Mesothelial cell of epicardium (in vitro differentiated cells): ENCODE data around the gene PATL1. TPM values are rescaled to one million over a fixed set of nuclear protein-coding genes. Genes with fewer than 3 reads are reported as not detected.

Experiments
- DNase-seq, 2 experiments: peaks; one replicate each; pipeline ENCODE4 v3.0.0; 2021; ENCODE audit warnings: low spot score in 2 of 2; ENCODE audit not compliant: unreplicated experiment in 2 of 2
- H3K27ac Mint-ChIP-seq: 2 replicates; pipeline ENCODE4 v1.8.0; 2021; ENCODE audit warnings: mixed read lengths
- H3K27me3 Mint-ChIP-seq: 2 replicates; pipeline ENCODE4 v1.8.0; 2021; ENCODE audit warnings: low read depth, mixed read lengths
- H3K36me3 Mint-ChIP-seq: 2 replicates; pipeline ENCODE4 v1.8.0; 2021; ENCODE audit warnings: mixed read lengths
- H3K4me1 Mint-ChIP-seq: 2 replicates; pipeline ENCODE4 v1.8.0; 2021; ENCODE audit warnings: mixed read lengths
- H3K4me3 Mint-ChIP-seq: 2 replicates; pipeline ENCODE4 v1.8.0; 2021; ENCODE audit warnings: mild to moderate bottlenecking, moderate library complexity, mixed read lengths
- H3K9me3 Mint-ChIP-seq: 2 replicates; pipeline ENCODE4 v1.8.0; 2021; ENCODE audit warnings: mixed read lengths
- microRNA-seq: library from miRNA; unstranded; fragments of <30 nt; microRNA quantifications from one replicate; pipeline ENCODE4 v1.2.0, GENCODE V29; 2021; ENCODE audit warnings: inconsistent platforms, mixed read lengths
- total RNA-seq: library from RNA; stranded (reverse); gene quantifications from 3 replicates; pipeline ENCODE4 v1.2.1, GENCODE V29; 2021
- TF ChIP-seq, protein P1 (sequence below): fragments of 200-600 bp; sonication (generic); IDR thresholded peaks from one replicate; pipeline ENCODE4 v1.5.0; 2021; ENCODE audit warnings: antibody characterized with exemption; ENCODE audit not compliant: unreplicated experiment

The PATL1 gene
- total RNA-seq, 1 donor from 2014 or later: 30.6 TPM

DNA sequence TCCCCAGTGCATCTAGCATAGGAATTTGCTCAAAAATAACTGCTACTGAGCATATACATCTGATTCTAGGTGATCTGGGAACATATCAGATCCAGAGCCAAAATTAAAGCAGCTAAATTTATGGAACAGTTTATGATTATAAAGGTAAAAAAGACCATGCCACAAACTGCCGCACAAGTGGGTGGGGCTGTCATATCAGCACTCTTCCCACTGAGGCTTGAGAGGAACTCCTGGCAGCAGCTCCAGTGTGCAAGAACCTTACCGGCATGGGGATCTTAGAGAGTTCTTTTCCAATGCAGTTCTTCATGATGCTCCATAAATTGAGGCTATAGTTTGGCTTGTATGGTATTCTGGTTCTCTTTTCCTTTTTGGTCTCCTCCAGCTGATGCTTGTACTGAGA, 68.6 kb downstream of the PATL1 start:
- Mint-ChIP-seq H3K27me3 (no peaks in the 10 kb centered on the region), H3K36me3 (peaks cover 56% of the 10 kb centered on the region), H3K4me3 (no peak overlapping the region), H3K27ac (no peak overlapping the region), H3K9me3 (no peaks in the 10 kb centered on the region), H3K4me1 (no peaks in the 10 kb centered on the region)
- TF ChIP-seq, protein P1, sequence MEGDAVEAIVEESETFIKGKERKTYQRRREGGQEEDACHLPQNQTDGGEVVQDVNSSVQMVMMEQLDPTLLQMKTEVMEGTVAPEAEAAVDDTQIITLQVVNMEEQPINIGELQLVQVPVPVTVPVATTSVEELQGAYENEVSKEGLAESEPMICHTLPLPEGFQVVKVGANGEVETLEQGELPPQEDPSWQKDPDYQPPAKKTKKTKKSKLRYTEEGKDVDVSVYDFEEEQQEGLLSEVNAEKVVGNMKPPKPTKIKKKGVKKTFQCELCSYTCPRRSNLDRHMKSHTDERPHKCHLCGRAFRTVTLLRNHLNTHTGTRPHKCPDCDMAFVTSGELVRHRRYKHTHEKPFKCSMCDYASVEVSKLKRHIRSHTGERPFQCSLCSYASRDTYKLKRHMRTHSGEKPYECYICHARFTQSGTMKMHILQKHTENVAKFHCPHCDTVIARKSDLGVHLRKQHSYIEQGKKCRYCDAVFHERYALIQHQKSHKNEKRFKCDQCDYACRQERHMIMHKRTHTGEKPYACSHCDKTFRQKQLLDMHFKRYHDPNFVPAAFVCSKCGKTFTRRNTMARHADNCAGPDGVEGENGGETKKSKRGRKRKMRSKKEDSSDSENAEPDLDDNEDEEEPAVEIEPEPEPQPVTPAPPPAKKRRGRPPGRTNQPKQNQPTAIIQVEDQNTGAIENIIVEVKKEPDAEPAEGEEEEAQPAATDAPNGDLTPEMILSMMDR: no peak
- no peak for DNase-seq

GRCh38 chr11:59598961-59599360, 69.9 kb downstream of the PATL1 start:
- Mint-ChIP-seq H3K27ac (no peak overlapping the region), H3K4me1 (no peaks in the 10 kb centered on the region), H3K27me3 (no peaks in the 10 kb centered on the region), H3K36me3 (peaks cover 62% of the 10 kb centered on the region), H3K9me3 (no peaks in the 10 kb centered on the region), H3K4me3 (no peak overlapping the region)
- DNase-seq: no peak
- TF ChIP-seq, protein P1: no peak

Small RNA genes within 50 kb of the gene (microRNA-seq; reads per million reads assigned to microRNA genes)
- gene MIR3162: not detected

Other genes starting within 250 kb of the PATL1 start
- not detected in 3 replicates for gene OR5A2, start 242.6 kb downstream of the PATL1 start, total RNA-seq
- gene OR5A1, start 232.6 kb downstream of the PATL1 start, total RNA-seq: not detected in 3 replicates
- gene OR4D6, start 212.1 kb downstream of the PATL1 start, total RNA-seq: not detected in 3 replicates
- gene OR4D10, start 195.7 kb downstream of the PATL1 start, total RNA-seq: not detected in 3 replicates
- not detected in 3 replicates for gene OR4D11, start 165.5 kb downstream of the PATL1 start, total RNA-seq
- not detected in 3 replicates for gene OR4D9, start 157.5 kb downstream of the PATL1 start, total RNA-seq
- 45.0 to 47.6 TPM (median 46.8 TPM) in 3 replicates for gene OSBP, start 53.3 kb downstream of the PATL1 start, total RNA-seq
- gene OR10V1, start 44.8 kb upstream of the PATL1 start, total RNA-seq: not detected in 3 replicates
- 19.0 to 24.2 TPM (median 21.1 TPM) in 3 replicates for gene STX3, start 86.3 kb upstream of the PATL1 start, total RNA-seq
- gene MRPL16, start 141.7 kb upstream of the PATL1 start, total RNA-seq: 34.3 to 42.3 TPM (median 37.2 TPM) in 3 replicates
- gene CBLIF, start 176.5 kb upstream of the PATL1 start, total RNA-seq: not detected in 3 replicates
- gene TCN1, start 197.4 kb upstream of the PATL1 start, total RNA-seq: not detected in 3 replicates
- not detected in 3 replicates for gene OOSP3, start 209.7 kb upstream of the PATL1 start, total RNA-seq